ELF-1 (cell line): Measurements from ENCODE around the gene CEMIP2.
"Not testable (repeated sequence)": the region's sequence is repeated elsewhere in the genome, so short reads cannot be mapped to it uniquely, and the experiment has no call there.

Experiments used
- DNase-seq: peaks from one replicate; pipeline ENCODE4 v3.0.0-alpha.2; 2016; ENCODE audit warnings: low read depth, low spot score

Gene CEMIP2

GRCh38 chr9:71768388-71769174 is at the start of gene CEMIP2:
TSS of gene CEMIP2 (minus strand) at chr9:71768513. CDS start at chr9:71750373, 18,140 bp downstream.
- DNase-seq: peak; percentile 95

- DNase-seq: no peak
Measured at GRCh38 chr9:71816916-71817451, 48.7 kb upstream of the CEMIP2 start.

GRCh38 chr9:71814815-71815214 is 46.5 kb upstream of the CEMIP2 start:
- no peak for DNase-seq

- no peak for DNase-seq
Measured at GRCh38 chr9:71814226-71814625, 45.9 kb upstream of the CEMIP2 start.

GRCh38 chr9:71812385-71812784 is 44.1 kb upstream of the CEMIP2 start:
- DNase-seq: no peak

GRCh38 chr9:71808068-71808467 is 39.8 kb upstream of the CEMIP2 start:
- no peak for DNase-seq

GRCh38 chr9:71806901-71807307 is 38.6 kb upstream of the CEMIP2 start:
- DNase-seq: peak; percentile 94

GRCh38 chr9:71805096-71805495 is 36.8 kb upstream of the CEMIP2 start:
- not testable (repeated sequence) for DNase-seq

GRCh38 chr9:71801826-71802225 is 33.5 kb upstream of the CEMIP2 start:
- DNase-seq: no peak

- DNase-seq: no peak
Measured at GRCh38 chr9:71797266-71797665, 29.0 kb upstream of the CEMIP2 start.

- DNase-seq: no peak
Measured at GRCh38 chr9:71796100-71796767, 27.9 kb upstream of the CEMIP2 start.

- no peak for DNase-seq
Measured at GRCh38 chr9:71795097-71795813, 26.9 kb upstream of the CEMIP2 start.

- peak; percentile 91 for DNase-seq
Measured at GRCh38 chr9:71793386-71794105, 25.2 kb upstream of the CEMIP2 start.

- peak; percentile 10 for DNase-seq
Measured at GRCh38 chr9:71791875-71792274, 23.6 kb upstream of the CEMIP2 start.

GRCh38 chr9:71790296-71790695 is 22.0 kb upstream of the CEMIP2 start:
- no peak for DNase-seq

GRCh38 chr9:71783120-71783523 is 14.8 kb upstream of the CEMIP2 start:
- peak; percentile 78 for DNase-seq

GRCh38 chr9:71781391-71781790 is 13.1 kb upstream of the CEMIP2 start:
- DNase-seq: no peak

GRCh38 chr9:71780953-71781352 is 12.6 kb upstream of the CEMIP2 start:
- DNase-seq: no peak

GRCh38 chr9:71778085-71778484 is 9.8 kb upstream of the CEMIP2 start:
- DNase-seq: no peak

GRCh38 chr9:71774920-71775319 is 6.6 kb upstream of the CEMIP2 start:
- no peak for DNase-seq

- DNase-seq: no peak
Measured at GRCh38 chr9:71772726-71773125, 4.4 kb upstream of the CEMIP2 start.
